H1 (cell line): ENCODE measurements around the gene TRIM59. TPM values are rescaled to one million over a fixed set of nuclear protein-coding genes. Genes with fewer than 3 reads are reported as not detected.
A peak's percentile ranks its signal among the peaks of the same experiment; 100 is the strongest.

Source experiments
- CTCF ChIA-PET: fragments of 300-600 bp; sonication (Branson Sonifier 250); formaldehyde crosslinking; loops from one replicate; lab custom pipeline; 2021; ENCODE audit not compliant: partially characterized antibody; lab: Charles Lee
- POLR2A ChIA-PET: fragments of 300-600 bp; sonication (Branson Sonifier 250); formaldehyde crosslinking; loops from one replicate; lab custom pipeline; 2021; ENCODE audit warnings: inconsistent platforms; ENCODE audit not compliant: partially characterized antibody; lab: Charles Lee
- DNase-seq, 2 experiments: peaks; one replicate each; pipeline versions ENCODE4 v3.0.0 to v3.0.0-alpha.2; 2010 to 2022; ENCODE audit warnings: low spot score in 2 of 2, low read depth in 1 of 2, mixed read lengths in 1 of 2
- FAIRE-seq: peaks from 2 replicates; lab custom pipeline; 2011; peaks lifted over from hg19 to GRCh38; lab: Jason Lieb, UNC
- H2AFZ ChIP-seq: 2 replicates; pipeline ENCODE4 v1.8.1; 2012; ENCODE audit warnings: low read length, inconsistent platforms
- H2AK5ac ChIP-seq: 2 replicates; pipeline ENCODE4 v1.6.1; 2013; ENCODE audit warnings: low read depth, low read length
- H2BK120ac ChIP-seq: replicated peaks from 2 replicates; pipeline ENCODE3; 2013; ENCODE audit warnings: low read depth, low read length, inconsistent platforms
- H2BK12ac ChIP-seq: 2 replicates; pipeline ENCODE4 v1.6.1; 2013; ENCODE audit warnings: low read depth, low read length
- H2BK15ac ChIP-seq: 2 replicates; pipeline ENCODE4 v1.6.1; 2013; ENCODE audit warnings: low read length
- H2BK20ac ChIP-seq: 2 replicates; pipeline ENCODE4 v1.6.1; 2013; ENCODE audit warnings: low read length
- H2BK5ac ChIP-seq: 2 replicates; pipeline ENCODE4 v1.6.1; 2013; ENCODE audit warnings: low read depth, low read length
- H3K14ac ChIP-seq: 2 replicates; pipeline ENCODE4 v1.6.1; 2013; ENCODE audit warnings: inconsistent platforms; ENCODE audit not compliant: insufficient read length
- H3K18ac ChIP-seq: 2 replicates; pipeline ENCODE4 v1.6.1; 2013; ENCODE audit warnings: low read length; ENCODE audit errors: extremely low read depth
- H3K23ac ChIP-seq: 2 replicates; pipeline ENCODE4 v1.6.1; 2013; ENCODE audit warnings: inconsistent platforms; ENCODE audit not compliant: insufficient read length
- H3K23me2 ChIP-seq: 2 replicates; pipeline ENCODE4 v1.6.1; 2013; ENCODE audit warnings: low read depth, low read length
- H3K27ac ChIP-seq: 2 replicates; pipeline ENCODE4 v1.6.1; 2011; ENCODE audit warnings: low read depth, low read length, inconsistent platforms
- H3K27me3 ChIP-seq, 4 experiments: replicated peaks in 1 of 4; 1 replicate in 1 of 4; 2 replicates in 3 of 4; pipeline versions ENCODE4 v1.6.1 to v1.8.1; 2011 to 2013; ENCODE audit warnings: low read length in 3 of 4, mild to moderate bottlenecking in 3 of 4, inconsistent platforms in 2 of 4, mixed read lengths in 2 of 4, moderate library complexity in 1 of 4; ENCODE audit not compliant: control insufficient read depth in 3 of 4, insufficient read depth in 3 of 4; ENCODE audit errors: extremely low read depth in 1 of 4
- H3K36me3 ChIP-seq, 4 experiments: 2 replicates each; pipeline versions ENCODE4 v1.6.1 to v1.8.1; 2011 to 2013; ENCODE audit warnings: mild to moderate bottlenecking in 4 of 4, low read length in 3 of 4, moderate library complexity in 2 of 4, control low read depth in 1 of 4, inconsistent platforms in 1 of 4; ENCODE audit not compliant: insufficient read depth in 4 of 4, control insufficient read depth in 2 of 4
- H3K4ac ChIP-seq: replicated peaks from 2 replicates; pipeline ENCODE3; 2013; ENCODE audit warnings: low read length, low read depth, mixed read lengths, inconsistent platforms; ENCODE audit not compliant: insufficient read length
- H3K4me1 ChIP-seq, 4 experiments: replicated peaks in 1 of 4; 1 replicate in 1 of 4; 2 replicates in 3 of 4; pipeline versions ENCODE4 v1.6.1 to v1.8.1; 2011 to 2013; ENCODE audit warnings: low read length in 3 of 4, inconsistent platforms in 2 of 4, mixed read lengths in 1 of 4; ENCODE audit not compliant: insufficient read depth in 4 of 4, control insufficient read depth in 3 of 4
- H3K4me2 ChIP-seq, 2 experiments: 2 replicates each; pipeline versions ENCODE4 v1.6.1 to v1.8.1; 2011 to 2013; ENCODE audit warnings: low read depth in 2 of 2, low read length in 2 of 2, control low read depth in 1 of 2, inconsistent platforms in 1 of 2, mild to moderate bottlenecking in 1 of 2; ENCODE audit not compliant: insufficient read depth in 1 of 2
- H3K4me3 ChIP-seq, 4 experiments: fragments of 200-600, 300-600 bp in 1 of 4; sonication (generic), shearing (Covaris generic), sonication (Bioruptor Twin) in 1 of 4; 2 replicates each; pipeline versions ENCODE4 v1.5.1 to v1.8.1; 2011 to 2016; ENCODE audit warnings: low read length in 4 of 4, low read depth in 3 of 4, control low read depth in 2 of 4, inconsistent platforms in 2 of 4, mild to moderate bottlenecking in 2 of 4, mixed read lengths in 1 of 4, moderate library complexity in 1 of 4; ENCODE audit not compliant: insufficient read depth in 2 of 4; ENCODE audit errors: extremely low read depth in 1 of 4
- H3K56ac ChIP-seq: replicated peaks from 2 replicates; pipeline ENCODE3; 2013; ENCODE audit warnings: low read depth, mild to moderate bottlenecking, mixed read lengths, low read length, inconsistent platforms; ENCODE audit not compliant: insufficient read length
- H3K79me1 ChIP-seq: 2 replicates; pipeline ENCODE4 v1.6.1; 2013; ENCODE audit warnings: low read depth, low read length, control low read depth
- H3K79me2 ChIP-seq, 2 experiments: 2 replicates each; pipeline versions ENCODE4 v1.6.1 to v1.8.1; 2012 to 2013; ENCODE audit warnings: low read length in 2 of 2, mild to moderate bottlenecking in 2 of 2, inconsistent platforms in 1 of 2; ENCODE audit not compliant: insufficient read depth in 2 of 2, control insufficient read depth in 1 of 2
- H3K9ac ChIP-seq, 4 experiments: replicated peaks in 1 of 4; 1 replicate in 1 of 4; 2 replicates in 3 of 4; pipeline versions ENCODE4 v1.6.1 to v1.8.1; 2011 to 2013; ENCODE audit warnings: low read depth in 3 of 4, low read length in 3 of 4, control low read depth in 2 of 4, mild to moderate bottlenecking in 2 of 4, moderate library complexity in 2 of 4, inconsistent platforms in 1 of 4; ENCODE audit errors: extremely low read depth in 1 of 4
- H3K9me3 ChIP-seq, 2 experiments: 2 replicates each; pipeline versions ENCODE4 v1.6.1 to v1.8.1; 2012 to 2013; ENCODE audit warnings: mild to moderate bottlenecking in 2 of 2, moderate library complexity in 2 of 2, control low read depth in 1 of 2, inconsistent platforms in 1 of 2, low read depth in 1 of 2, low read length in 1 of 2, mixed read lengths in 1 of 2; ENCODE audit not compliant: insufficient read depth in 2 of 2
- H4K20me1 ChIP-seq, 2 experiments: replicated peaks in 1 of 2; 2 replicates each; pipeline versions ENCODE3 to v1.8.1; 2011 to 2013; ENCODE audit warnings: inconsistent platforms in 2 of 2, low read length in 2 of 2, mild to moderate bottlenecking in 1 of 2; ENCODE audit not compliant: insufficient read depth in 2 of 2, control insufficient read depth in 1 of 2
- H4K5ac ChIP-seq: 2 replicates; pipeline ENCODE4 v1.6.1; 2013; ENCODE audit warnings: low read length, low read depth, mixed read lengths, inconsistent platforms; ENCODE audit not compliant: insufficient read length
- H4K8ac ChIP-seq: 2 replicates; pipeline ENCODE4 v1.8.0; 2013; ENCODE audit warnings: mild to moderate bottlenecking, moderate library complexity, low read length, inconsistent platforms; ENCODE audit not compliant: insufficient read depth; ENCODE audit errors: extremely low read depth
- H4K91ac ChIP-seq: replicated peaks from 2 replicates; pipeline ENCODE3; 2013; ENCODE audit warnings: low read length, mixed read lengths, inconsistent platforms; ENCODE audit not compliant: insufficient read length
- ASH2L ChIP-seq: fragments of 200-600, 300-600 bp; sonication (generic); IDR thresholded peaks from one replicate; pipeline ENCODE4 v1.7.1; 2017; ENCODE audit warnings: low read length
- POLR2A ChIP-seq, 2 experiments: IDR thresholded peaks; 1 replicate in 1 of 2; 2 replicates in 1 of 2; pipeline ENCODE4 v1.6.1; 2011; ENCODE audit warnings: low read depth in 2 of 2, low read length in 2 of 2, mild to moderate bottlenecking in 2 of 2; ENCODE audit errors: control extremely low read depth in 1 of 2
- SAP30 ChIP-seq: fragments of 300-600 bp; sonication (generic); IDR thresholded peaks from 2 replicates; pipeline ENCODE4 v1.7.1; 2012; ENCODE audit warnings: low read length, moderate library complexity, mild to moderate bottlenecking, inconsistent platforms; ENCODE audit not compliant: insufficient read depth, insufficient replicate concordance
- SP1 ChIP-seq: IDR thresholded peaks from 2 replicates; pipeline ENCODE4 v1.6.1; 2011; ENCODE audit warnings: low read depth, low read length
- SP2 ChIP-seq: IDR thresholded peaks from 2 replicates; pipeline ENCODE4 v1.6.1; 2012; ENCODE audit warnings: mild to moderate bottlenecking, low read length, inconsistent platforms
- WGBS, 2 experiments: shearing (Covaris generic) in 1 of 2; methylation state at CpG; one replicate each; pipeline versions ENCODE4 v1.1.6 to v1.1.7; 2013 to 2015; ENCODE audit warnings: low lambda C conversion rate in 2 of 2, mixed read lengths in 2 of 2, inconsistent platforms in 1 of 2, low coverage in 1 of 2, missing lambda C conversion rate in 1 of 2; ENCODE audit not compliant: insufficient replicate concordance in 2 of 2, insufficient coverage in 1 of 2, insufficient read length in 1 of 2; ENCODE audit errors: extremely low coverage in 1 of 2, missing lambda C conversion rate in 1 of 2; 5-methylcytosine and 5-hydroxymethylcytosine counted together
- polyA plus RNA-seq, 7 experiments: library from polyadenylated mRNA; depleted of rRNA in 3 of 7; stranded (reverse) in 5 of 7; unstranded in 2 of 7; fragments of >200 nt in 5 of 7; fragments of 200-250 nt in 2 of 7; gene quantifications; 1 replicate in 5 of 7; 2 replicates in 1 of 7; 4 replicates in 1 of 7; pipeline versions ENCODE4 v1.2.1 to v1.2.3, GENCODE V29; 2011 to 2013; ENCODE audit warnings: missing spikeins in 2 of 7, mixed read lengths in 2 of 7
- total RNA-seq: library from RNA; stranded (reverse); fragmentation: NEBNext Ultra II Directional; extraction: Animal tissue kit (Norgen Biotek cat#: 25700); gene quantifications from 2 replicates; pipeline ENCODE4 v1.2.1, GENCODE V29; 2021

Gene TRIM59
- total and polyA plus RNA-seq, 2 of the 8 experiments (the other 6 are each of a cell fraction or from before 2014, with no cell fraction given): 11.6 to 53.4 TPM

DNA sequence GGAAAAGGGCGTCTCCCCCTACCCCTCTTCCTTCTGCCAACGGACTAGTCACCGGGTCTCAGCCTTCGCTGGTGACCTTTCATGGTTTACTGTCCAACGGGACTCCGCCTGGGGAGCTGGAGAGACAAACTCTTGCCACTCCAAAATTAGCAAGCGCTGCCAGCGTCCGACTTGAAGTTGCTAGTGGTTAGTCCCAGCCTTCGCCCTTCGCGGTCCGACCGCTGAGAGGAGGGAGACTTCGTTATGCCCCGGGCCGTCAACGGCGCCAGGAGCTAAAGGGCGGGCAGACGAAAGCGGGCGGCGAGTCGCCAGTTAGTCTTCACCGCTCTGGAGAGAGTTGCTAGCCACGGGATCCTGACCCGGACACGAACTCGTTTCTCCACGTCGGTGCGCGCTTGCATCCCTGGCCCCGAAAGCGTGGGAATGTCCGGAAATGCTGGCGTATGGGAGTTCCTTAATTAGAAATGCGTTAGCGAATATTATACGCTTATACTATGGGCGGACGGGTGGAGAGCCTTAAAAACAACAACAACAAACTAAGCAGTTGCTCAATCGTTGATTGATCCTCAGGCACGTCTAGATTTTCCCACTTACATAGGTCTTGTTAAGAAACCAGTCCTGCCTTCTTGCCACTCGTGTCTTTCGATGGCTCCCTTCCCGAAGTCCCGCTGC, 49.4 kb downstream of the TRIM59 start:
- H3K23ac ChIP-seq: no peak overlapping the region
- peak overlapping the region; percentile 2 for H3K56ac ChIP-seq
- H3K36me3 ChIP-seq: peaks cover 0 to 13% (median 3%) of the 10 kb centered on the region in 4 experiments; a peak in 5 of 8 replicates
- FAIRE-seq (no peak), DNase-seq (no peak)
- no peak overlapping the region for H2BK15ac ChIP-seq
- H3K27ac ChIP-seq: peak overlapping the region; percentile 97
- POLR2A ChIA-PET: interaction anchor here (0.6 to 2.3 kb wide), 23 partner anchors 9 to 368 kb away, joined by 3 to 26 read pairs (median 4); partner anchors contain the start of genes C3orf80 and TRIM59
- peaks cover 18% of the 10 kb centered on the region in 2 experiments for H4K20me1 ChIP-seq
- peak overlapping the region; percentile 91 for H3K18ac ChIP-seq
- peak overlapping the region; percentile 96 for H4K8ac ChIP-seq
- peak overlapping the region; percentile 83 for H3K4ac ChIP-seq
- no peaks in the 10 kb centered on the region for H3K9me3 ChIP-seq
- no peak overlapping the region for H4K5ac ChIP-seq
- H2BK120ac ChIP-seq: no peak overlapping the region
- peak overlapping the region; percentile 78 to 99 (median 94) for H3K9ac ChIP-seq
- no peaks in the 10 kb centered on the region; a peak in 3 of 7 replicates for H3K4me1 ChIP-seq
- no peak overlapping the region for H2BK20ac ChIP-seq
- no peak overlapping the region for H3K14ac ChIP-seq
- H2BK5ac ChIP-seq: peak overlapping the region; percentile 97
- no peak overlapping the region for H2AK5ac ChIP-seq
- H3K79me1 ChIP-seq: no peaks in the 10 kb centered on the region
- CTCF ChIA-PET: interaction anchor here (0.7 kb wide), 1 partner anchor 15 kb away, joined by 3 read pairs; no protein-coding TSS in a partner anchor
- H4K91ac ChIP-seq: no peak overlapping the region
- peak overlapping the region; percentile 87 to 91 for H3K4me2 ChIP-seq
- peaks cover 19 to 76% of the 10 kb centered on the region in 2 experiments for H3K79me2 ChIP-seq
- peaks cover 5% of the 10 kb centered on the region; the same call in 1 of the 2 replicates for H3K23me2 ChIP-seq
- TF ChIP-seq SP1: no peak
- peak; percentile 33 for TF ChIP-seq ASH2L
- 0 out of 3 replicates have a peak, but pooled peaks of 1 of the 2 experiments have one; percentile 3 for TF ChIP-seq POLR2A (IDR thresholded peaks at IDR 0.05; ENCODE audit: control extremely low read depth in 1 of 2, low read depth in 2 of 2, low read length in 2 of 2)
- TF ChIP-seq SAP30: peak; percentile 89
- TF ChIP-seq SP2: no peak
- no peaks in the 10 kb centered on the region for H3K27me3 ChIP-seq
- WGBS, 2 experiments: 0% methylated on average over 47 of the region's 49 CpGs; no CpG with 5 or more reads in 1 of the 2 experiments
- peak overlapping the region; percentile 84 to 99 (median 92) for H3K4me3 ChIP-seq
- no peak overlapping the region for H2BK12ac ChIP-seq
- no peak overlapping the region for H2AFZ ChIP-seq
